Aorta (tissue), 5 donors: Measurements from ENCODE around the gene HNRNPM. TPM values are rescaled to one million over a fixed set of nuclear protein-coding genes. Genes with fewer than 3 reads are reported as not detected.
"Not testable (repeated sequence)": the region's sequence is repeated elsewhere in the genome, so short reads cannot be mapped to it uniquely, and the experiment has no call there.

ENCODE experiments used
- ATAC-seq: fragments of 200-7000 bp; cut with Tn5 transposase; one replicate; pipeline ENCODE4 v1.9.1; 2022; ENCODE audit warnings: moderate library complexity; ENCODE audit not compliant: low FRiP score
- DNase-seq, 2 donors: peaks; one replicate each; pipeline ENCODE4 v3.0.0-alpha.2; 2020
- H3K27ac ChIP-seq, 2 donors: one replicate each; pipeline ENCODE4 v1.5.1; 2013; ENCODE audit warnings: low read length in 2 of 2, mild to moderate bottlenecking in 2 of 2, moderate library complexity in 2 of 2, control low read depth in 1 of 2, inconsistent platforms in 1 of 2, low read depth in 1 of 2
- H3K27me3 ChIP-seq, 2 donors: one replicate each; pipeline ENCODE4 v1.6.1; 2013; ENCODE audit warnings: control low read depth in 1 of 2, low read length in 1 of 2, mild to moderate bottlenecking in 1 of 2, moderate library complexity in 1 of 2; ENCODE audit not compliant: insufficient read depth in 2 of 2, control insufficient read depth in 1 of 2
- H3K36me3 ChIP-seq, 2 donors: one replicate each; pipeline ENCODE4 v1.6.1; 2013; ENCODE audit warnings: control low read depth in 1 of 2, low read length in 1 of 2, mild to moderate bottlenecking in 1 of 2; ENCODE audit not compliant: insufficient read depth in 2 of 2, control insufficient read depth in 1 of 2
- H3K4me1 ChIP-seq, 2 donors: one replicate each; pipeline ENCODE4 v1.6.1; 2013; ENCODE audit warnings: low read length in 2 of 2, control low read depth in 1 of 2, mild to moderate bottlenecking in 1 of 2, moderate library complexity in 1 of 2; ENCODE audit not compliant: insufficient read depth in 2 of 2, control insufficient read depth in 1 of 2
- H3K4me3 ChIP-seq, 2 donors: one replicate each; pipeline ENCODE4 v1.5.1; 2013; ENCODE audit warnings: low read length in 2 of 2, control low read depth in 1 of 2, mild to moderate bottlenecking in 1 of 2
- H3K9me3 ChIP-seq: one replicate; pipeline ENCODE4 v1.6.1; 2013; ENCODE audit warnings: mild to moderate bottlenecking, low read length; ENCODE audit not compliant: control insufficient read depth
- WGBS, 2 donors: extraction: QIAGEN DNeasy Blood & Tissue Kit; methylation state at CpG; one replicate each; pipeline ENCODE4 v1.1.7; 2013; 5-methylcytosine and 5-hydroxymethylcytosine counted together
- intact Hi-C, 2 donors: fragments of 100-400 bp; cut with DNase I; formaldehyde crosslinking; loops; one replicate each; pipeline versions ENCODE4 v1.14.2 to v1.15.0; 2022
- polyA plus RNA-seq, 2 donors: library from polyadenylated mRNA; stranded (reverse); fragments of 200-250 nt; gene quantifications; one replicate each; pipeline ENCODE4 v1.2.3, GENCODE V29; 2013
- total RNA-seq, 2 donors: library from RNA; stranded (reverse); fragmentation: NEBNext Ultra II Directional; extraction: Animal tissue kit (Norgen Biotek cat#: 25700); gene quantifications; one replicate each; pipeline ENCODE4 v1.2.1, GENCODE V29; 2021
- donor health status: healthy with polysubstance abuse.
- donor health status: Bipolar disorder and iron deficiency.
- donor health status: DM: no; HTN: no; CAD: no.
- donor health status: DM: no; HTN: no; CAD: no.
- donor health status: DM: yes; HTN: yes; CAD: no.

Gene HNRNPM
- total and polyA plus RNA-seq, 4 donors: 106 to 148 (median 123) TPM

DNA sequence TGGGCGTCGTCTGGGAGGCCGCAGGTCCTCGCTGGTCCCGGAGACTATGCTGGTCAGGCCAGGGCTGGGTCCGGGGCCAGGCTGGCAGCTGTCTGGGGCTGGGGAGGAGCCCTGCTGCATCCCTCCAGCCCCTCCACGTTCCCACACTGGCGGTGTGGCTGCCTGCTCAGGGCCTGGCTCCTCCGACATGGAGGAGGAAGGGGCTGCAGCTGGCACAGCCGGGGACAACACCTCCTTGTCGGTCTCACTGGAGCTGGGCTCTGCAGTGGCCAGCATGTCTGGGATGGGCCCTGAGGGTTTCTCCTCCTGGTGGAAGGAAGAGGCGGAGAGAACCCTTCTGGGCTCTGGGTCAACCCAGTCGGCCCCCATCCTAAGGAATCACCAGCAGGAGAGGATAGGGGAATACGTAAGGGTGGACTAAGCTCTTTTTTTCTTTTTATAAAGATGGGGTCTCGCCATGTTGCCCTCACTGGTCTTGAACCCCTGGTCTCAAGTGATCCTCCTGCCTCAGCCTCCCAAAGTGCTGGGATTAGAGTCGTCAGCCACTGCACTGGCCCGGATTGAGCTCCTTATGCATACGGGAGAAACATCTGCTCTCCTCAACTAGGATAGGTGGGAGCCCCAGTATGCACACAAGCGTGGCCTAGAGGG lies 68.4 kb downstream of the HNRNPM start:
- no peak for DNase-seq
- intact Hi-C loops: no loop called here

DNA sequence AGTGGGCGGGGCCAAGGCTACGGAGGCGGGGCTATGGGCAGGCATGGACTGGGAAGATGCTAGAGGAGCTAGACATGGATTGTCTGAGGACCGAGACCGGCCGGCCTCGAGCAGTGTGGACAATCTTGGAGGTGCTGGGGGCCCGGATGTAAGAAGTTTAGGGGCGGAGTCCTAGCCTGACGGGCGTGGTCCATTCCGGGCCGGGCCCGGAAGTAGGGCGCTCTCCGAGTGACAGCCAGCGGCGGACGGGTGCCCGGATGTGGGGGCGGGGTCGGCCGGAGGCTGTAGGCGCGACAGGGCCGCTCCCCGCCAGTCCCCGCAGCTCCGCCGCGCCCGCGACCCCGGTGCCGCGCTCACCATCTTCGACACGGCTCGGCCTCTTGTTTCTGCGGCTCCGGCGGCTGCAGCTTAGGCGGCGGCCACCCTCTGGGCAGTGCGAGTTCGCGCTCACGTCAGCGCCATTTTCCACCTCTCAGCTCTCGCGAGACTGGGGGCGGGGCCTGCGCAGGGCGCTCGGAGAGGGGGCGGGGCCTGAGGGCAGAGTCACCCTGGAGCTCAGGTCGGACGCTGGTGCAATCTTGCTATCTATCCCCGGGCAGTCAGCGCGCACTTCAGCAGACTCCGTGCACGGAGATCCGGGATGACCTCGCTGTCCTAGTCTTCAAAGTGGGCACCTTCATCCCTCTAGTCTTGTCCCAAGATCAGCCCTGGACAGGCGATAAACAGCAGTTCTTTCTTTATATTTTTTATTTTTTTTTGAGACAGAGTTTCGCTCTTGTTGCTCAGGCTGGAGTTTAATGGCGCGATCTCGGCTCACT lies 69.1 kb downstream of the HNRNPM start, which contains the start of gene ZNF414:
ZNF414 (minus strand) TSS at position 481 of the 818 bp plus-strand sequence; CDS start at position 360, 121 bp downstream.
- H3K27ac ChIP-seq: peak within 1 kb of the TSS; percentile 78 to 98
- peak within 1 kb of the TSS; percentile 53 to 77 for H3K4me3 ChIP-seq
- H3K9me3 ChIP-seq: no peaks in the 10 kb centered on the region
- H3K36me3 ChIP-seq: no peaks in the 10 kb centered on the region
- intact Hi-C loops: no loop called here
- ATAC-seq: peak; percentile 97
- no peaks in the 10 kb centered on the region for H3K27me3 ChIP-seq
- 1 to 2% methylated on average over 54 to 70 of the region's 70 CpGs for WGBS, 2 donors
- no peaks in the 10 kb centered on the region for H3K4me1 ChIP-seq
- peak; percentile 97 to 99 for DNase-seq

More for the DNA sequence above, 68.4 kb downstream of the HNRNPM start:
- ATAC-seq: no peak
- H3K27ac ChIP-seq: peak overlapping the region in 1 of 2 donors; percentile 64
- no peaks in the 10 kb centered on the region for H3K27me3 ChIP-seq
- WGBS, 2 donors: 63 to 66% methylated on average over 19 of the region's 19 CpGs
- no peaks in the 10 kb centered on the region for H3K4me1 ChIP-seq
- no peaks in the 10 kb centered on the region for H3K36me3 ChIP-seq
- peak overlapping the region in 1 of 2 donors; percentile 53 for H3K4me3 ChIP-seq
- no peaks in the 10 kb centered on the region for H3K9me3 ChIP-seq

DNA sequence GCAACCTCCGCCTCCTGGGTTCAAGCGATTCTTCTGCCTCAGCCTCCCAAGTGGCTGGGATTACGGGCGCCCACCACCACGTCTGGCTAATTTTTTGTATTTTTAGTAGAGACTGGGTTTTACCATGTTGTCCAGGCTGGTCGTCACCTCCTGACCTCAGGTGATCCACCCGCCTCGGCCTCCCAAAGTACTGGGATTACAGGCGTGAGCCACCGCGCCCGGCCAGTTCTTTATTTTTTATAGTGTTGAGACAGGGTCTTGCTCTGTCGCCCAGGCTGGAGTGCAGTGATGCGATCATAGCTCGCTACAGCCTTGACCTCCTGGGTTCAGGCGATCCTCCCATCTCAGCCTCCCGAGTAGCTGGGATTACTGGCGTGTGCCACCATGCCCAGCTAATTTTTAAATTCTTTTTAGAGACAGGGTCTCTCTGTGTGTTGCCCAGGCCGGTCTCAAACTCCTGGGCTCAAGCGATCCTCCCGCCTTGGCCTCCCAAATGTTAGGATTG lies 69.8 kb downstream of the HNRNPM start:
- ATAC-seq, H3K4me1 ChIP-seq, H3K9me3 ChIP-seq, DNase-seq, H3K27me3 ChIP-seq, intact Hi-C loops, H3K36me3 ChIP-seq: not testable (repeated sequence)
- Histone ChIP-seq H3K4me3 (peak overlapping the region in 1 of 2 donors; percentile 25), H3K27ac (peak overlapping the region in 1 of 2 donors; percentile 10)
- WGBS, 2 donors: 81% methylated on average over 21 of the region's 21 CpGs

DNA sequence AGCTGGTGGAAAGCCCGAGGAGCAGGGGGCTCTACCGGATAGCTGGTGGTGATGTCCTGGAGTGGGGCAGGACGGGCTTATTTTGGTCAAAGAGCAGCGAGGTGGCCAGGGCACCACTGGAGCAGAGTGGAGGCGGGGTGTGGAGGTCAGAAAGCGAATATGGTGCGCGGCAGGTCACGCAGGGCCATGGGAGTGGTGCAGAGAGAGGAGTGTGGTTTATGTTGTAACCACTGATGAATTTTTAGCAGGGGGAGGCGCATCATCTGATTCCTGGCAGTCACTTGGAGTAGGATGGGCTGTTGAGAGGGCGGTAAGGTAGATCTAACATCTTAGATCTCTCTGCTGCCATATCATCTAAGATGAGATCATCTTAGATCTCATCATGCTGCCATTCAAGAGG lies 70.5 kb downstream of the HNRNPM start:
- H3K4me1 ChIP-seq: no peaks in the 10 kb centered on the region
- intact Hi-C loops: no loop called here

DNA sequence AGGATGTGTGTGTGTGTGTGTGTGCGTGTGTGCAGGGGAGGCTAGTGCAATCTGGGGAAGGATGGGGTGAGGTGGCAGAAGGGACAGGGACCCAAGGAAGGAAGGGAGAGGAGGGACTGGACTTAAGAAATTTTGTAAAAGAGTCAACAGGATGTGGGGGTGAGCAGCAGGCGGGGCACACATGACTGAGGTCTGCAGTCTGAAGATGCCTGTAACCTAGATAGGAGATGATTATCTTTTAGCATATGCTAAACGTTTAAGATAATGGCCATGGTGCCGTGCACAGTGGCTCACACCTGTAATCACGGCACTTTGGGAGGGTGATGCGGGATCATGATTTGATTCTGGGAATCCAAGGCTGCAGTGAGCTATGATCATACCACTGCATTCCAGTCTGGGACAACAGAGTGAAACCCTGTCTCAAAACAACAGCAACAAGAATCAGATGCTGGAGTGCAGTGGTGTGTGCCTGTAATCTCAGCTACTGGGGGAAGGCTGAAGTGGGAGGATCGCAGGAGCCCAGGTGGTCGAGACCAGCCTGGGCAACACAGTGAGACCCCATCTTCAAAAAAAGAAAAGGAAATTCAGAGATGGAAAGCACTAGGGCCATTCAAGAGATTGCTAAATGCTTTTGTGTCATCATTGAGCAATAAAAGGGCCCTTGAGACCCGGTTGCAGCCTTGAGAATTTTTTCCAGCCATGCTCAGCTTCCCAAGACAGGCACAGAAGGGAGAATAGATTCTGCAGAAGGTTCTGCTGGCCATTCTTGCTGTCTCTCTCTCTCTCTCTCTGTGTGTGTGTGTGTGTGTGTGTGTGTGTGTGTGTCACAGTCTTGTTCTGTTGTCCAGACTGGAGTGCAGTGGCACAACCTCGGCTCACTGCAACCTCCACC lies 73.0 kb downstream of the HNRNPM start:
- ATAC-seq (no peak), DNase-seq (no peak)
- no peaks in the 10 kb centered on the region for H3K9me3 ChIP-seq
- H3K27ac ChIP-seq: no peak overlapping the region
- intact Hi-C loops: no loop called here
- WGBS, 2 donors: 56 to 57% methylated on average over 10 of the region's 10 CpGs
- no peak overlapping the region for H3K4me3 ChIP-seq
- no peaks in the 10 kb centered on the region for H3K4me1 ChIP-seq
- H3K36me3 ChIP-seq: no peaks in the 10 kb centered on the region
- no peaks in the 10 kb centered on the region for H3K27me3 ChIP-seq

More for the DNA sequence above, 70.5 kb downstream of the HNRNPM start:
- Histone ChIP-seq H3K27ac (no peak overlapping the region), H3K36me3 (no peaks in the 10 kb centered on the region), H3K4me3 (no peak overlapping the region), H3K27me3 (no peaks in the 10 kb centered on the region), H3K9me3 (no peaks in the 10 kb centered on the region)
- DNase-seq: no peak
- ATAC-seq: no peak
- 85 to 90% methylated on average over 11 of the region's 11 CpGs for WGBS, 2 donors

DNA sequence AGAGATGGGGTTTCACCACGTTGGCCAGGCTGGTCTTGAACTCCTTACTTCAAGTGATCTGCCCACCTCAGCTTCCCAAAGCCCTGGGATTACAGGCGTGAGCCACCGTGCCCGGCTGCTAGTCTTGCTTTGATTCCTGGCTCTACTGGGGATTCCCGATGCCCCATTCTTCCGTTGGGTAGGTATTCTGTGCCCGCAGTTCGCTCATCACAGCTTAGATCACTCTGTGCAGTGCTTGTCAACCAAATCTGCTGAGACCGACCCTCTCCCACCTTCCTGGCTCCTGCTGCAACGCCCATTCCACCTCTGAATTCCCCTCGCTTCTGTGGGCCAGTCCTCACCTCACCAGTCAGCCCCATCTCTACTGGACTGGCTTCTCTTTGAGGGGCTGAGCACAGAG lies 73.8 kb downstream of the HNRNPM start:
- WGBS, 2 donors: 80 to 82% methylated on average over 11 of the region's 11 CpGs
- Histone ChIP-seq H3K36me3 (no peaks in the 10 kb centered on the region), H3K9me3 (no peaks in the 10 kb centered on the region), H3K4me3 (no peak overlapping the region), H3K27ac (no peak overlapping the region), H3K27me3 (no peaks in the 10 kb centered on the region), H3K4me1 (no peaks in the 10 kb centered on the region)
- no peak for ATAC-seq
- intact Hi-C loops: no loop called here
- DNase-seq: no peak

DNA sequence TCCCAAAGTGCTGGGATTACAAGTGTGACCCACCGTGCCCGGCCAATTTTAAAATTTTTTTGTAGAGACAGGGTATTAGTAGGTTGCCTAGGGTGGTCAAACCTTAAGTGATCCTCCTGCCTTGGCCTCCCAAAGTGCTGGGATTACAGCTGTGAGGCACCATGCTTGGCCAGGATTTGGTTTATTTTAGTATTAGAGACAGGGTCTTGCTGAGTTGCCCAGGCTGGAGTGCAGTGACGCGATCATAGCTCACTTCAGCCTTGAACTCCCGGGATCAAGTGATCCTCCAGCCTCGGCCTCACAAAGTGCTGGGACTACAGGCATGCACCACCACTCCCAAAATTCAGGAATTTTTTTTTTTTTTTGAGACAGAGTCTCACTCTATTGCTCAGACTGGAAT lies 74.6 kb downstream of the HNRNPM start:
- intact Hi-C loops: no loop called here
- no peak for DNase-seq
- 92 to 94% methylated on average over 6 of the region's 6 CpGs for whole genome bisulfite sequencing, 2 donors
- ATAC-seq: no peak
- Histone ChIP-seq H3K4me3 (no peak overlapping the region), H3K36me3 (no peaks in the 10 kb centered on the region), H3K27me3 (no peaks in the 10 kb centered on the region), H3K4me1 (no peaks in the 10 kb centered on the region), H3K9me3 (no peaks in the 10 kb centered on the region), H3K27ac (no peak overlapping the region)

DNA sequence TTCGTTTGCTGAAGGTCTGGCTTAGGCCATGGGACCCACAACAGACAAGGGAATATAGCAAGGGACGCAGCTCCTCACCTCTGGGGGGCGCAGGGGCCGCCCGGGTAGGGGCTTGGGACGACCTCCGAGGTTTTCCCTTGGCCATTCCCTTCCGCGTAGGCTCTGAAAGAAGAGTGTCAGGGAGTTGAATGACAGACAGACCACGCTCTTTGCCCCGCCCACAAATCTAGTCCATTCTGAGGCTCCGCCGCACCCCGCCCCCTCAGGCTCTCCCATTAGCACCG lies 80.6 kb downstream of the HNRNPM start:
- intact Hi-C loops: no loop called here
- Histone ChIP-seq H3K27me3 (no peaks in the 10 kb centered on the region), H3K4me1 (no peaks in the 10 kb centered on the region), H3K27ac (peak overlapping the region in 1 of 2 donors; percentile 41), H3K9me3 (no peaks in the 10 kb centered on the region), H3K4me3 (no peak overlapping the region), H3K36me3 (no peaks in the 10 kb centered on the region)
- DNase-seq (no peak), ATAC-seq (no peak)
- 1 to 8% methylated on average over 14 to 15 of the region's 15 CpGs for WGBS, 2 donors
